H9 (cell line): ENCODE measurements around the gene NHSL2. TPM values are rescaled to one million over a fixed set of nuclear protein-coding genes. Genes with fewer than 3 reads are reported as not detected.

Experiments used
- DNase-seq: peaks from one replicate; pipeline ENCODE4 v3.0.0-alpha.2; 2017
- H2AFZ ChIP-seq: one replicate; pipeline ENCODE4 v1.6.1; 2013; ENCODE audit warnings: mild to moderate bottlenecking, low read length, control low read depth, moderate library complexity
- H2AK5ac ChIP-seq: 2 replicates; pipeline ENCODE4 v1.6.1; 2013; ENCODE audit warnings: low read length, control low read depth, mixed read lengths; ENCODE audit not compliant: insufficient read length
- H2BK120ac ChIP-seq: one replicate; pipeline ENCODE4 v1.6.1; 2013; ENCODE audit warnings: low read depth, mild to moderate bottlenecking, low read length, control low read depth, inconsistent platforms; ENCODE audit not compliant: poor library complexity, severe bottlenecking
- H2BK12ac ChIP-seq: 2 replicates; pipeline ENCODE4 v1.6.1; 2013; ENCODE audit warnings: low read length, control low read depth, mixed read lengths, low read depth; ENCODE audit not compliant: insufficient read length
- H2BK15ac ChIP-seq: 2 replicates; pipeline ENCODE4 v1.6.1; 2013; ENCODE audit warnings: low read depth, low read length, control low read depth
- H2BK20ac ChIP-seq: one replicate; pipeline ENCODE4 v1.6.1; 2013; ENCODE audit warnings: low read depth, mild to moderate bottlenecking, low read length, control low read depth, inconsistent platforms; ENCODE audit not compliant: poor library complexity, severe bottlenecking
- H2BK5ac ChIP-seq: 2 replicates; pipeline ENCODE4 v1.6.1; 2013; ENCODE audit warnings: low read length, control low read depth, mixed read lengths; ENCODE audit not compliant: insufficient read length
- H3K14ac ChIP-seq: 2 replicates; pipeline ENCODE4 v1.6.1; 2013; ENCODE audit warnings: low read length, control low read depth; ENCODE audit not compliant: insufficient read depth
- H3K18ac ChIP-seq: 2 replicates; pipeline ENCODE4 v1.6.1; 2013; ENCODE audit warnings: low read depth, mild to moderate bottlenecking, mixed read lengths, low read length, control low read depth; ENCODE audit not compliant: insufficient read length
- H3K23ac ChIP-seq: 2 replicates; pipeline ENCODE4 v1.6.1; 2013; ENCODE audit warnings: low read length, control low read depth, mixed read lengths, low read depth; ENCODE audit not compliant: insufficient read length
- H3K23me2 ChIP-seq: 2 replicates; pipeline ENCODE4 v1.6.1; 2013; ENCODE audit warnings: low read depth, mild to moderate bottlenecking, mixed read lengths, low read length, control low read depth; ENCODE audit not compliant: insufficient read length, poor library complexity, severe bottlenecking
- H3K27ac ChIP-seq: 2 replicates; pipeline ENCODE4 v1.5.1; 2013; ENCODE audit warnings: low read length, control low read depth, mixed read lengths, low read depth; ENCODE audit not compliant: insufficient read length
- H3K27me3 ChIP-seq: 2 replicates; pipeline ENCODE4 v1.6.1; 2013; ENCODE audit warnings: low read length, control low read depth, inconsistent platforms; ENCODE audit not compliant: insufficient read depth
- H3K4ac ChIP-seq: 2 replicates; pipeline ENCODE4 v1.6.1; 2013; ENCODE audit warnings: low read depth, mild to moderate bottlenecking, control low read depth, inconsistent platforms, low read length, moderate library complexity
- H3K4me1 ChIP-seq: 2 replicates; pipeline ENCODE4 v1.6.1; 2013; ENCODE audit warnings: low read length, control low read depth, inconsistent platforms; ENCODE audit not compliant: insufficient read depth
- H3K4me2 ChIP-seq: 2 replicates; pipeline ENCODE4 v1.6.1; 2013; ENCODE audit warnings: low read length, control low read depth, mixed read lengths; ENCODE audit not compliant: insufficient read length, insufficient read depth
- H3K56ac ChIP-seq: 2 replicates; pipeline ENCODE4 v1.6.1; 2013; ENCODE audit warnings: low read depth, mild to moderate bottlenecking, mixed read lengths, low read length, control low read depth; ENCODE audit not compliant: insufficient read length
- H3K79me1 ChIP-seq: 2 replicates; pipeline ENCODE4 v1.6.1; 2013; ENCODE audit warnings: low read depth, mild to moderate bottlenecking, moderate library complexity, low read length, control low read depth, inconsistent platforms; ENCODE audit not compliant: insufficient read depth, poor library complexity, severe bottlenecking
- H3K79me2 ChIP-seq: 2 replicates; pipeline ENCODE4 v1.6.1; 2013; ENCODE audit warnings: low read length, control low read depth, inconsistent platforms; ENCODE audit not compliant: insufficient read depth
- H3K9ac ChIP-seq: 2 replicates; pipeline ENCODE4 v1.6.1; 2013; ENCODE audit warnings: low read length, control low read depth, mixed read lengths; ENCODE audit not compliant: insufficient read length; ENCODE audit errors: extremely low read depth
- H3K9me3 ChIP-seq: one replicate; pipeline ENCODE4 v1.6.1; 2013; ENCODE audit warnings: low read depth, low read length, inconsistent platforms; ENCODE audit not compliant: control insufficient read depth
- H3T11ph ChIP-seq: one replicate; pipeline ENCODE4 v1.6.1; 2013; ENCODE audit warnings: mild to moderate bottlenecking, low read length, control low read depth, inconsistent platforms
- H4K20me1 ChIP-seq: one replicate; pipeline ENCODE4 v1.6.1; 2013; ENCODE audit not compliant: control insufficient read depth, insufficient read length, insufficient read depth
- H4K5ac ChIP-seq: 2 replicates; pipeline ENCODE4 v1.6.1; 2013; ENCODE audit warnings: low read depth, mild to moderate bottlenecking, mixed read lengths, low read length, control low read depth; ENCODE audit not compliant: insufficient read length
- H4K8ac ChIP-seq: replicated peaks from 2 replicates; pipeline ENCODE4 v1.6.1; 2013; ENCODE audit warnings: low read length, control low read depth, mixed read lengths, low read depth; ENCODE audit not compliant: insufficient read length
- H4K91ac ChIP-seq: 2 replicates; pipeline ENCODE4 v1.6.1; 2013; ENCODE audit warnings: low read depth, mild to moderate bottlenecking, moderate library complexity, mixed read lengths, low read length, control low read depth; ENCODE audit not compliant: insufficient read length
- H3K27ac Mint-ChIP-seq, 3 experiments: 2 replicates in 2 of 3; 3 replicates in 1 of 3; pipeline ENCODE4 v1.8.0; 2020 to 2021; ENCODE audit warnings: mixed read lengths in 3 of 3, mild to moderate bottlenecking in 1 of 3, moderate library complexity in 1 of 3
- H3K27me3 Mint-ChIP-seq: 2 replicates; pipeline ENCODE4 v1.8.0; 2021; ENCODE audit warnings: low read depth, mild to moderate bottlenecking, moderate library complexity, mixed read lengths
- H3K36me3 Mint-ChIP-seq, 3 experiments: 2 replicates in 2 of 3; 3 replicates in 1 of 3; pipeline ENCODE4 v1.8.0; 2020 to 2021; ENCODE audit warnings: low read depth in 3 of 3, mixed read lengths in 3 of 3; ENCODE audit not compliant: insufficient read depth in 1 of 3
- H3K4me1 Mint-ChIP-seq, 2 experiments: 2 replicates each; pipeline ENCODE4 v1.8.0; 2020; ENCODE audit warnings: mixed read lengths in 2 of 2
- H3K4me3 Mint-ChIP-seq, 2 experiments: 2 replicates in 1 of 2; 3 replicates in 1 of 2; pipeline ENCODE4 v1.8.0; 2020 to 2021; ENCODE audit warnings: mild to moderate bottlenecking in 2 of 2, mixed read lengths in 2 of 2, moderate library complexity in 1 of 2
- H3K9me3 Mint-ChIP-seq, 2 experiments: 2 replicates in 1 of 2; 3 replicates in 1 of 2; pipeline ENCODE4 v1.8.0; 2020; ENCODE audit warnings: mild to moderate bottlenecking in 2 of 2, mixed read lengths in 2 of 2, moderate library complexity in 1 of 2
- CTCF ChIP-seq: fragments of 200-600 bp; sonication (generic); conservative IDR thresholded peaks from 3 replicates; pipeline ENCODE4 v1.8.0; 2021; ENCODE audit warnings: antibody characterized with exemption, mild to moderate bottlenecking
- WGBS: extraction: QIAGEN DNeasy Blood & Tissue Kit; methylation state at CpG from one replicate; pipeline ENCODE4 v1.1.7; 2013; ENCODE audit warnings: missing lambda C conversion rate, low lambda C conversion rate, mixed read lengths; ENCODE audit not compliant: insufficient read length; ENCODE audit errors: extremely low coverage; 5-methylcytosine and 5-hydroxymethylcytosine counted together
- total RNA-seq: library from RNA; stranded (reverse); gene quantifications from 2 replicates; pipeline ENCODE4 v1.2.1, GENCODE V29; 2021

NHSL2 gene
- total RNA-seq, 1 experiment from 2014 or later: 6.4 TPM

- Mint-ChIP-seq H3K9me3 (peaks cover 75% of the 10 kb centered on the region in 2 experiments), H3K4me1 (peaks cover 36 to 44% of the 10 kb centered on the region in 2 experiments), H3K27me3 (no peaks in the 10 kb centered on the region; the same call in none of the 2 replicates), H3K36me3 (peaks cover 0 to 7% (median 2%) of the 10 kb centered on the region in 3 experiments; a peak in 3 of 7 replicates), H3K27ac (no peak overlapping the region; a peak in 1 of 7 replicates), H3K4me3 (no peak overlapping the region)
- Histone ChIP-seq H2AK5ac (no peak overlapping the region), H3K9me3 (peaks cover 19% of the 10 kb centered on the region), H4K5ac (no peak overlapping the region), H3K23ac (no peak overlapping the region), H3K79me1 (no peaks in the 10 kb centered on the region), H3K18ac (no peak overlapping the region), H3K14ac (no peak overlapping the region), H3K23me2 (no peaks in the 10 kb centered on the region), H3K27ac (no peak overlapping the region), H3K56ac (no peak overlapping the region), H3K9ac (no peak overlapping the region), H4K8ac (no peak overlapping the region), H3K4me1 (no peaks in the 10 kb centered on the region), H2AFZ (no peak overlapping the region), H4K91ac (no peak overlapping the region), H2BK15ac (no peak overlapping the region), H3K79me2 (no peaks in the 10 kb centered on the region), H2BK12ac (no peak overlapping the region), H3T11ph (no peak overlapping the region), H3K4ac (no peak overlapping the region), H2BK20ac (no peak overlapping the region), H4K20me1 (no peaks in the 10 kb centered on the region), H2BK5ac (no peak overlapping the region), H2BK120ac (no peak overlapping the region), H3K27me3 (no peaks in the 10 kb centered on the region), H3K4me2 (no peak overlapping the region)
- no CpG with 5 or more reads among the region's 11 CpGs for WGBS
- no peak for TF ChIP-seq CTCF
- no peak for DNase-seq
Observed at GRCh38 chrX:72110876-72111708, 200.4 kb downstream of the NHSL2 start.
